Measurements from ENCODE around the gene RBM26. TPM values are rescaled to one million over a fixed set of nuclear protein-coding genes. Genes with fewer than 3 reads are reported as not detected.

Gene RBM26, protein sequence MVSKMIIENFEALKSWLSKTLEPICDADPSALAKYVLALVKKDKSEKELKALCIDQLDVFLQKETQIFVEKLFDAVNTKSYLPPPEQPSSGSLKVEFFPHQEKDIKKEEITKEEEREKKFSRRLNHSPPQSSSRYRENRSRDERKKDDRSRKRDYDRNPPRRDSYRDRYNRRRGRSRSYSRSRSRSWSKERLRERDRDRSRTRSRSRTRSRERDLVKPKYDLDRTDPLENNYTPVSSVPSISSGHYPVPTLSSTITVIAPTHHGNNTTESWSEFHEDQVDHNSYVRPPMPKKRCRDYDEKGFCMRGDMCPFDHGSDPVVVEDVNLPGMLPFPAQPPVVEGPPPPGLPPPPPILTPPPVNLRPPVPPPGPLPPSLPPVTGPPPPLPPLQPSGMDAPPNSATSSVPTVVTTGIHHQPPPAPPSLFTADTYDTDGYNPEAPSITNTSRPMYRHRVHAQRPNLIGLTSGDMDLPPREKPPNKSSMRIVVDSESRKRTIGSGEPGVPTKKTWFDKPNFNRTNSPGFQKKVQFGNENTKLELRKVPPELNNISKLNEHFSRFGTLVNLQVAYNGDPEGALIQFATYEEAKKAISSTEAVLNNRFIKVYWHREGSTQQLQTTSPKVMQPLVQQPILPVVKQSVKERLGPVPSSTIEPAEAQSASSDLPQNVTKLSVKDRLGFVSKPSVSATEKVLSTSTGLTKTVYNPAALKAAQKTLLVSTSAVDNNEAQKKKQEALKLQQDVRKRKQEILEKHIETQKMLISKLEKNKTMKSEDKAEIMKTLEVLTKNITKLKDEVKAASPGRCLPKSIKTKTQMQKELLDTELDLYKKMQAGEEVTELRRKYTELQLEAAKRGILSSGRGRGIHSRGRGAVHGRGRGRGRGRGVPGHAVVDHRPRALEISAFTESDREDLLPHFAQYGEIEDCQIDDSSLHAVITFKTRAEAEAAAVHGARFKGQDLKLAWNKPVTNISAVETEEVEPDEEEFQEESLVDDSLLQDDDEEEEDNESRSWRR
- polyA plus RNA-seq (ENCODE audit: insufficient read length in 4 of 4): 10 to 100 TPM; 64.2 to 92.5 (median 77.9) TPM

DNA sequence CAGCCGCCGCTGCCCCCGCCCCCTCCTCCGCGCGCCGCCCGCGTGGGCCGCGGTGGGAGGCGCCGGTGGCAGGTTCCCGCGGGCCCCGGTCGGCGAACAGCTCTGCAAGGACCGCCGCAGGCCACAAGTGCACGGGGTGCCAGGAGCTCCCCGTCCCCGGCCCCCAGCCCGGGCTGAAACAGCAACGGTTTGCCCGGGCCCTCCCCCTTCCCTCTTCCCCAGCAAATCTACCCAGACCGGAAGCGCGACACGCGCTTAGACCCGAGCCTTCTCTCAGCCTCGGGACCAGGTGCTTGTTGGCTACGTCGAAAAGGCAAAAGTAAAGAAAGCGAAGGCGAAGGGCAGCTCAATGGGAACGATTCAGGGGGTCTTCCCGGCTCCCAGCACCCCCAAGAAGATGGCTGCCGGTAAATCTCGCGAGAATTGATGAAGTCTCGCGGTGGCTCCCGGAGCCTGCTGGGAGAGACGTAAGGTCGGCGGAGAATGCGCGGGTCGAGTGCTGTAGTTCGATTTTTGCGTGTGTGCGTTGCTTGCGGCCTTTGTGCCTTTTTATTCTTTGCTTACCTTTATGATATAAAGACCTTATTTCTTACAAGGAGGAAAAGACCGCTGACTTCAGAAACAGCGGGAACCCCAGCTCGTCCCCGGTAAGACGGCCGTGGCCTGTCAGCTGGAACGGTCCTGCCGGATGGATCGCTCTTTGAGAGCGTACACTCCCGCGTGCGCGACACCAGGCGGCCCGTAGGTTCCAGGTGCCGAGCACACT lies at the start of gene RBM26:
Gene RBM26 (minus strand): TSS at position 425 of the 766 bp plus-strand sequence. CDS start 481 bp downstream, outside the sequence.
- DNase-seq (ENCODE audit: low read depth in 4 of 4, low spot score in 2 of 4): peak; percentile 94 to 98 (median 97)

DNA sequence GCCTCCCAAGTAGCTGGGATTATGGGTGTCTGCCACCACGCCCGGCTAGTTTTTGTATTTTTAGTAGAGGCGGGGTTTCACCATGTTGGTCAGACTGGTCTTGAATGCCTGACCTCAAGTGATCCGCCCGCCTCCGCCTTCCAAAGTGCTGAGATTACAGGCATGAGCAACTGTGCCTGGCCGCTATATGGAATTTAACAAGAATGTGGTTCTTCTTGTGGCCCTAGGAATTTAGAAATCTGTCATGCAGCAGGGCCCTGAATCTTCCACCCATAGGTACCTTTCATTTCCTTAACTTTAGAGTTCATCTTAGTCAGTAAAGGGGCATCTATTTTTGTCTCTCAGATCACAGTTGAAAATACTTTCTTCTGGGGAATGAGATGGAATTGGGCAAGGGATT lies 49.3 kb upstream of the RBM26 start:
- no peak for DNase-seq (ENCODE audit: low read depth in 4 of 4, low spot score in 2 of 4)

DNA sequence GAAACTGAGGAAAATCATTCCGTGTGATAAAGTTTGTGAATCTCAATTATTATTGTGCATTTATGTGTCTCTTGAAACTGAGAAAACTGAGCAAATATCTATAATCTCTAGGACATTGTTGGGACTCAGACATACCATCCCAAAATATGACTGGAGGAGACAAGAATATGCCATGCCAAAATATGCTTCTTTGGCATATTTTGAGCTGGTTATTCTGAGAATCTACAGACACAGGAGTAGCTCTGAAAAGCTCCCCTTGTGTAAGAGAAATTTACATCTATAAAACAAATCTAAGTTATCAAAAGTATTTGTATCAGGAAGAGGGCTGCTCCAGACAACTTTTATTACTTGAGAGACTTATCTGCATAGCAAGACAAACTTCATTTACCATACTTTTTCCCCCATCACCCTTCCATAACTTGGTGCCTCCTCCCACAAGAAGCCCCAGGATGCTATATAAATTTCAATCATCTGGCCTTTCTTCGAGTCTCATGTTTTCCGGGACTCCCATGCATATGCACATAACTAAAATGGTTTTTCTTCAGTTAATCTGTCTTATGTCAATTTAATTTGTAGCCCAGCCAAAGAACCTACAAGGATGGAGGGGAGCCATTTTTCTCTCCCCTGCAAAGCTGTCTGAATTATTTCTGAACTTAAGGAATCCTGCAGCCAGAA lies 46.3 kb upstream of the RBM26 start:
- DNase-seq (ENCODE audit: low read depth in 4 of 4, low spot score in 2 of 4): no peak

DNA sequence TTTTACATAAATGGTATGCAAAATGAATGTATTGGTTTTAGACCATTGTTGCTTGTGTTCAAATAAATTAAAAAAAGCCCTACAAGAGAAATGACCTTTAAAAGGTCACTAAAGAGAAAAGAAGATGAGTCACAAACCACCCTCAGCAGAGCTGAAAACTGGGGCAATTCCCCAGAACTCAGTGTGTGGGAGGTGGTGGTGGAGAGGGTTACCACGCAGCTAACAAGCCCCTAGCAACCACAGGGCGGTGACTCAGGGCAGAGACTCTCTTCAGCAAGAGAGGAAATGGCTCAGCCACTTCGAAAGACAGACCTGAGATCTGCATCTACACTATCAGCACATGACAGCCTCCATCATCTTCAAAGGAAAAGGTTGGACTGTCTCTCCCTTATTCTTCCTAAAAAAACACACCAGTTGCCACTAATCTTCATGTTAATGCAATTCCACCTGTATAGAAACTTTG lies 45.5 kb upstream of the RBM26 start:
- no peak for DNase-seq (ENCODE audit: low read depth in 4 of 4, low spot score in 2 of 4)

DNA sequence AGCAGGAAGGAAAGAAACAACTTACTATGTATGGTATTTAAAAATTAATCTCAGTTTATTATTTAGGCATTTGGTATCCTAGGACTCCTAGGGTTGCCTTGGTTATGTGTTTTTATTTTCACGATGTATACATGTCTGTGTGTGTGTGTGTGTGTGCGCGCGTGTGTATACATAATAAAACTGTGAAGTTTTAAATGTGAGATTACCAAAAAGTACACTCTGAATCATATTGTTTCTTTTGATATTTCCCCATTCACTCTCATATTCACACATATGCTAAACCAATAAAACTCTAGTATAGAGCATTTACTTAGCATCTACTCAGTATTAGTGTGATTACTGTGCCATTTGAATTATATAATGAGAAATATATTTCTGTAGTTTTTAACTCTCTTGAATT lies 44.1 kb upstream of the RBM26 start:
- no peak for DNase-seq (ENCODE audit: low read depth in 4 of 4, low spot score in 2 of 4)

DNA sequence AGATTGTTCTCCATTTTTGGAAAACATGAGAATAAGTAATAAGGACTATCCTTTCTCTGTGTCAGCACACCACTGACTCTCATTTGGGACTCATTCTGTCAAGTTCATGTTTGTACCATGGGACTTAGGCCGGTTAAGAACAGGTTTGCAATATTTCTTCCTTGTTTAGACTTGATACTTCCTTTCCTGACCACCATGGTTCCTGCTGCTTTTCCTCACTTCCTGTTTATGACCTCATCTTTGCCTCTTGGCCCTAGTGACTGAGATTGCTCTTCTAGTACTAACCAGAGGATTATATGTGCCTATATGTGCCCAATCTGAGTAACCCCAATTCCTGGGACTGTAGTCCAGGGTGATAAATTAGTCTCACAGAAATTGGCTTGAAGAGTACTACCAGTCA lies 42.4 kb upstream of the RBM26 start:
- DNase-seq (ENCODE audit: low read depth in 4 of 4, low spot score in 2 of 4): no peak

DNA sequence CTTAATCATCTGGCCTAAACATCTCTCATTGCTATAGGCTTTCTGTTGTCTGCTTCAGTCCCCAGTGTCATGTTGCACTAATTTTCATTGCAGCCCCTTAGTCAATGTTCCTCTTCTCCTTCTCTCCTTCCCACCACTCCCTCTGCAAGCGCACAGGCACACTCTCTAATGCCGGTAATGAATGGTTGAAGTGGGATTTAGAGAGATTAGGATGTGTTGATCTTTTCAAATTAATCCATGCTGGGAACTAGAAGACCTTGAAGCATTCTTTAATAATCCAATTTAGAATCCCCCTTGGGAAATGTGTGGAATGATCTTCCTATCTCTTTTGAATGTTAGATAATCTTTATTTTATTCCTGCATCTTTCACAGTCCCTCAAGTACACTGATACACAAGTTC lies 41.7 kb upstream of the RBM26 start:
- DNase-seq (ENCODE audit: low read depth in 4 of 4, low spot score in 2 of 4): no peak

DNA sequence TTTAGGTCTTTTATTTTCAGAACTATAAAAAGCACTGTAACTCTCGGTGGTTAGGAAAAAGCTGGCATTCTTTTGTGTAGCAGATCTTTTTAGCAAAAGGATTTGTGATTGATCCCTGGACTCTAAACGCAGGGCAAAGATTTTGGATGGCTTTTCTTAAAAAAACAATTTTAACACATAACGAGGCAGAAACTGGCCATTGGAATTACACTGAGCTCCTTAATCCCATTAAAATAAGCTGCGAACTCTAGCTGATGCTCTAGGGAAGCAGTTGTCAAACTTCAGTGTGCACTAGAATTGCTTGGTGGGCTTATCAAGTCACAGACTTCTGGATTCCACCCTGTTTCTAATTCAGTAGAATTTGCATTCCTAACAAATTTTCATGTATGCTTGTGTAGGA lies 41.1 kb upstream of the RBM26 start:
- DNase-seq (ENCODE audit: low read depth in 4 of 4, low spot score in 2 of 4): no peak

DNA sequence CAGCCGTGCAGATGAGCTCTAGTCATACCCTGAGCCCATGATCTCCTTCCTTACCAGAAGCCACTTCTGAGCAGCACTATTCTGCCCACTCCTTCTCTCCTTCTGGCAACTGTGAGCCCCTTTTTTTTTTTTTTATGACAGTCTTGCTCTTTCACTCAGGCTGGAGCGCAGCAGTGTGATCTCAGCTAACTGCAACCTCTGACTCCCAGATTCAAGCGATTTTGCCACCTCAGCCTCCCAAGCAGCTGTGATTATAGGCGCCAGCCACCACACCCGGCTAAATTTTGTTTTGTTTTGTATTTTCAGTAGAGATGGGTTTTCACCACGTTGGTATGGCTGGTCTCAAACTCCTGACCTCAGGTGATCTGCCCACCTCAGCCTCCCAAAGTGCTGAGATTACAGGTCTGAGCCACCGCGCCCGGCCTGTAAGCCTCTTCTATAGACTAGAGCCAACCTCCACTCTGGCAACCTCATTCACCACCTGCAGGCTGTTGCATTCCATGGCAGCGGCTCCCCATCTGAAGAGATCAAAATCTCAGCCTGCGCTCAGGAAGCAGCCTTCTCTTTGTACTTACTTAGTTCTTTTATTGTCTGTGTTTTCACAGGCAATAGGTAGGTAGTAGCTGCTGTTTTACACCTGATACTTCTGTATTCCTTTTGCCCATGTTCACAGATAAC lies 40.1 kb upstream of the RBM26 start:
- no peak for DNase-seq (ENCODE audit: low read depth in 4 of 4, low spot score in 2 of 4)

DNA sequence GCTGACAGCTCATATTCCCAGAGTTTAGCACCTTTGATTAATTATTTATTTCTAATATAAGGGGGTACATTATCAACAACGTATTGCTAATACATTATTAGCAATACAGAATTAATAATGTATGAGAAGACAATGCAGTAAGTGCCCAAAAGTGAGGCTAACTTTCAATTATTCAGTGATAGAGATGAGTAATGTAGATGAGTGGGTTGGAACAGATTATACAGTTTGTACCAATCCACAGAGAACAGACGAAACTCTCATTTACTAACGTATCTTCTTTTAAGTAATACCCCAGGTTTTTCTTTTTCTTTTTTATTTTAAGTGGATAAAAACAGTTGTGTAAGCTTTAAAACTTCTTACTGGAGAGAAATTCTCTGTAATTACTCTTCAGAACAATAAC lies 36.7 kb upstream of the RBM26 start:
- no peak for DNase-seq (ENCODE audit: low read depth in 4 of 4, low spot score in 2 of 4)

DNA sequence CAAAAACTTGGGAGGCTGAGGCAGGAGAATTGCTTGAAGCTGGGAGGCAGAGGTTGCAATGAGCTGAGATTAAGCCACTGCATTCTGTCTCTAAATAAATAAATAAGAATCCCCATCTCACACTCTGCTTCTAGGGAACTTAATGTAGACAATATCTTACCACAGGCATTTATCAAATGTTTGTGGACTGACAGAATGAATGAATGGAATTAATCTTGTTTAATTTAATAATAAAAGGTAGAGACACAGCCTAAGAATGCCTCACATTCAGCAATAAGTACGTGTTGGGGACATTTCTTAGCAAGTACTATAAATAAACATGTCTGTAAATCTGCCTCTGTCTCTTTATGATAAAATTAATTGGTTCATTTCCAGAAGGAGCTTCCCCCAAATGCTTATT lies 36.2 kb upstream of the RBM26 start:
- no peak for DNase-seq (ENCODE audit: low read depth in 4 of 4, low spot score in 2 of 4)

DNA sequence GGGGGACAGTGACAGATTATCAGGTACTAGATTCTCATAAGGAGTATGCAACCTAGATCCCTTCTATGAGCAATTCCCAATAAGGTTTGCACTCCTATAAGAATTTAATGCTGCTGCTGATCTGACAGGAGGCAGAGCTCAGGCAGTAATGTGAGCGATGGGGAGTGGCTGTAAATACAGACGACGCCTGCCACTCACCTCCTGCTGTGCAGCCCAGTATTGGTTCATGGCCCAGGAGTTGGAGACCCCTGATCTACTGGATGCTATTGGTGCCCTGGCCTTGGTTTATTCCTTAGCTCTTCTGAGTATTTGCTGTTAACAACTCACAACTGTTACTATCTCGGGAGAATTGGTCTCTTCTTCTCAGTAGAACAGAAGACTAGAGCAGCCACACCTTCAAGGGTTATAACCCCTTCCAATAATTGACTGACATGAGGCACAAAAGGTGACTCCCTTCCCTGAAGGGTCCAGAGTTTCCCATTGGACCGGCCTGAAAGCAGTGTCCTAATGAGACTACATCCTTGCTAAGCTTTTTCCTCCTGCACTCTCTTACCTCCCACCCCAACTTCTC lies 35.0 kb upstream of the RBM26 start:
- no peak for DNase-seq (ENCODE audit: low read depth in 4 of 4, low spot score in 2 of 4)

DNA sequence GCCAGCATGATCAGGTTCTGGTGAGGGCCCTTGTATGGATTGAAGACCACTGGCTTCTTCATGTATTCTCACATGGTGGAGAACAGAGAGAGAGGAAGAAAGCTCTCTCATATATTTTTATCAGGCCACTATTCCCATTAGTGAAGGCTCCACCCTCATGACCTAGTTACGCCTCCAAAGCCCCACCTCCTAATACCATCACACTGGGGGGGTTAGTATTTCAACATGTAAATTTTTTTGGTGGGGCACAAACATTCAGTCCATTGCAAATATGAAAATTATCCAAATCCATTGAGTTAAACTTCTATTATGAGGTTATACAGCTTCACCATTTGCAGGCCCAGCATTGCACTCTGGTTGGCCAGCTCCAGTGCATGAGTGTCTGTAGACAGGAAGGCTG lies 33.2 kb upstream of the RBM26 start:
- DNase-seq (ENCODE audit: low read depth in 4 of 4, low spot score in 2 of 4): no peak

DNA sequence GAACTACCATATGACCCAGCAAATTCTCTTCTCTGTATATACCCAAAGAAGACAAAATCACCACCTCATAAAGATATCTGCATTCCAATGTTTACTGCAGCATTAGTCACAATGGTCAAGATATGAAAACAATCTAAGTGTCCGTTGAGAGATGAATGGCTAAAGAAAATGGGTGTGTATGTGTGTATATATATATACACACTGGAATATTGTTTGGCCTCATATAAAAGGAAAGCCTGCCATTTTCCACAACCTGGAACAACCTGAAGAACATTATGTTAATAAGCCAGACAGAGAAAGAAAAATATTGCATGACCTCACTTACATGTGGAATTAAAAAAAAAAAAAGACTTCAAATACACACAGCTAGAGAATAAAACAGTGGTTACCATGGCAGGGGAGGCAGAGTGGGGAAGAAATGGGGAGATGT lies 29.5 kb upstream of the RBM26 start:
- DNase-seq (ENCODE audit: low read depth in 4 of 4, low spot score in 2 of 4): no peak

DNA sequence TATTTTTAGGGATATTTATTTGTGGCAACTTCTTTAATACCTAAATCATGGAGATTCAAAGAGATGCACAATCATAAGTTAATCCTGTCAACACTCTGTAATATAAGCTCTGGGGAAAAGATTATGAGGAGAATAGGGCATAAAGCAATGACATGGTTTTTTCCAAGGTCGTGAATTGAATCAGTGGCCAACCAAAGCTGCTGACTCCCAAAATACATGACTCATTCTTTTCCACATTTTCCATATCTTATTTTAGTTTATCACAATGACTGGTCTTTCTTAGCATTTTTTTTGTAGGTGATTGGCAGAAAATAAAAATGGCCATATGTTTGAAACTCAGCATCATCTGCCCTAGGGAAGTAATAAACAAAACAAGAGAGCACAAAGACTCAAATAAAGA lies 28.5 kb upstream of the RBM26 start:
- DNase-seq (ENCODE audit: low read depth in 4 of 4, low spot score in 2 of 4): no peak

DNA sequence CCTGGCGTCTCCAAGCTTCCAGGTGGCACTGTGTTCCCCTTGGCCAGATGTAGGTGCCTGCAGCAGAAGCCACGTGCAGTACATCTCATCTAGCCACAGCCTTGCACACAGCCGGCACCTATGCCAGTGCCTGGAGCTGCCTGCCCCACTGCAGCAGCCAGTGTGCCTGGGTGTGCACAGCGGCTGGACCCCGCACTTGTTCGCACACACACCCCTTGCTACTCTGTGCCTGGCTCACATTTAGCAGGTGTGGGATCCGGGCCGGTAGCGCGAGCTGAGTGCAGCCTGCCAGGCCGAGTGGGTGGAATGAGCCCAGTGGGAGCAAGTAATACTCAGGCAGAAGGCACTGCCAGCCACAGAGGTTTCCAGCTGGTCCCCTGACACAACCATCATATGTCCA lies 26.9 kb upstream of the RBM26 start:
- no peak for DNase-seq (ENCODE audit: low read depth in 4 of 4, low spot score in 2 of 4)

DNA sequence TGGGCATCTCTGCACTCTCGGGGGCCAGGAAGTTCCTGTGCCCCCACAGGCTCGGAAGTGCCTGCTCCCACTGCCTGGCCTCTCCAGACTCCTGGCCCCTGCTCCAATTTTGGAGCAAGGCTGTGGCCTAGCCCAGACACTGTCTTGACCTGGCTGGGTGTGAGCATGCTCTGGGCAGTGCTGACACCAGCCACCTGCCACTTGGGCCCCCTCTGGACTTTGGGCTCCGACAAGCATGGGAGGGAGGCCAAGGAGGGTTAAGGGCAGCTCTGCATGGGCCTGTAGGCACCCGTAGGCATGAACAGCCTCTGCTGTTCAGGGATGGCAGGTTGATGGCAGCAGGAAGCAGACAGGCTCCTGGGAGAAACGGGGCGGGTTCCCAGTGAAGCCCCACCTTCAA lies 26.0 kb upstream of the RBM26 start:
- DNase-seq (ENCODE audit: low read depth in 4 of 4, low spot score in 2 of 4): no peak

DNA sequence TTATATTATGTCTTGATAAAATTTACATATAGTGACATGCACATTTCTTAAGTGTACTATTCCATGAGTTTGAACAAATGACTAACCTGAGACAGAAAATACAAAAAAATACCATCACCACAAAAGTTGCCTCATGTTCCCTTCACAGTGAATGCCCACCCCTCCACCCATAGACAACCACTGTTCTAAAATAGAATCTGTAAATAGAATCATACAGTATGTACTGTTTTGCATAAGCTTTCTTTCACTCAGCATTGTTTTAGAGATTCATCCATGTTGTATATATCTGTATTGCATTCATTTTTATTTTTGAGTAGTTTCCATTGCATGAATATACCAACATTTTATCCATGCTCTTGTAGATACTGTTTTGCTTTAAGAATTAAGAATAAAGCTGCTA lies 23.3 kb upstream of the RBM26 start:
- no peak for DNase-seq (ENCODE audit: low read depth in 4 of 4, low spot score in 2 of 4)

DNA sequence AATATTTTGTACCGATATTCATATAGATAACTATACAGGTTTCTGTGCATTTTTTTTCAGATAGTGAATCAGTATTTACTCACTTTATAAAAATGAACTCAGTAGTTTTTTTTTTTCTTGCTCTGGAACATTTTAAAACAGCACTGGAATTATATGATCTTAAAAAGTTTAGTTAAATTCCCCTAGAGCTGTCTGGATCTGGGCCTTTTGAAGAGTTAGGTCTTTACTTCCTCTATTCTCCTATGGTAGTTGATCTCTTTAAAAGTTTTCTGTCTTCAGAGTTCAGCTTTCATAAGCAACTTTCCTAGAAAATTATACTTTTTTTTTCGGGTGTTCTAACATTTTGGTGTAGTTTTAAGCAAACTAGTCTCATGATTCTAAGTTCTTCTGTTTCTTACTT lies 21.8 kb upstream of the RBM26 start:
- no peak for DNase-seq (ENCODE audit: low read depth in 4 of 4, low spot score in 2 of 4)
